Upper lobe of left lung (tissue), 4 donors: ENCODE results near the gene ANKRD40.

ENCODE experiments used
- CTCF ChIP-seq, 6 experiments: fragments of 450-650 bp in 4 of 6; fragments of 200-600 bp in 2 of 6; sonication (generic) in 2 of 6; IDR thresholded peaks; one replicate each; pipeline ENCODE4 v1.5.1; 2016 to 2019; ENCODE audit warnings: antibody characterized with exemption in 6 of 6
- POLR2A ChIP-seq, 4 donors: fragments of 450-650 bp; IDR thresholded peaks; one replicate each; pipeline ENCODE4 v1.5.1; 2016 to 2017; ENCODE audit warnings: antibody characterized with exemption in 4 of 4, mild to moderate bottlenecking in 2 of 4
- POLR2AphosphoS5 ChIP-seq, 2 donors: sonication (generic); formaldehyde crosslinking; IDR thresholded peaks; one replicate each; pipeline ENCODE4 v1.5.1; 2017; ENCODE audit warnings: antibody characterized with exemption in 2 of 2

- peak; percentile 78 to 84 for TF ChIP-seq POLR2AphosphoS5 (IDR thresholded peaks at IDR 0.05)
- no peak for TF ChIP-seq POLR2A (IDR thresholded peaks at IDR 0.05)
- TF ChIP-seq CTCF (IDR thresholded peaks at IDR 0.05), result no peak
These were observed 45.8 kb downstream of the ANKRD40 start for GRCh38 chr17:50661795-50662391.
